HCT116 (cell line): ENCODE results near the gene DIAPH3. TPM values are rescaled to one million over a fixed set of nuclear protein-coding genes. Genes with fewer than 3 reads are reported as not detected.
A peak's percentile ranks its signal among the peaks of the same experiment; 100 is the strongest.

Experiments used
- ATAC-seq: fragments of 200-7000 bp; cut with Tn5 transposase; 2 replicates; pipeline ENCODE4 v1.9.1; 2020; ENCODE audit warnings: mild to moderate bottlenecking, moderate library complexity
- BruUV-seq: library from RNA; stranded (reverse); fragments of 400-500 nt; replicated peaks from 2 replicates; lab custom pipeline; 2021; lab: Mats Ljungman, UMichigan
- CTCF ChIA-PET: fragments of 300-600 bp; sonication (Branson Sonifier 250); formaldehyde crosslinking; loops from one replicate; lab custom pipeline; 2021; ENCODE audit warnings: antibody characterized with exemption; lab: Charles Lee
- POLR2A ChIA-PET: fragments of 300-600, 350-600 bp; sonication (Branson Sonifier 250); formaldehyde crosslinking; loops from one replicate; lab custom pipeline; 2021; ENCODE audit warnings: antibody characterized with exemption; lab: Charles Lee
- RAD21 ChIA-PET, 2 experiments: fragments of 300-600 bp; sonication (Branson Sonifier 250); formaldehyde crosslinking; loops; one replicate each; lab custom pipeline; 2023; ENCODE audit warnings: low total read pairs in 2 of 2; ENCODE audit not compliant: uncharacterized antibody in 2 of 2, unreplicated experiment in 2 of 2, low non-redundant PET in 1 of 2; lab: Charles Lee
- DNase-seq: peaks from one replicate; pipeline ENCODE4 v3.0.0-alpha.2; 2010; ENCODE audit warnings: low read depth, low spot score
- H2AFZ ChIP-seq: fragments of 200-600 bp; shearing (Covaris generic), sonication (generic); 2 replicates; pipeline ENCODE4 v1.6.1; 2017; ENCODE audit warnings: low read depth, mixed run types, mixed read lengths, antibody characterized with exemption, low read length; ENCODE audit not compliant: poor library complexity, severe bottlenecking
- H3K27ac ChIP-seq: 2 replicates; pipeline ENCODE4 v1.5.1; 2012; ENCODE audit warnings: low read depth, low read length
- H3K27me3 ChIP-seq: fragments of 200-600 bp; sonication (generic); 2 replicates; pipeline ENCODE4 v1.6.1; 2016; ENCODE audit warnings: mixed run types, low read length, mixed read lengths; ENCODE audit not compliant: insufficient read depth
- H3K36me3 ChIP-seq, 2 experiments: fragments of 200-500 bp in 1 of 2; fragments of 200-600 bp in 1 of 2; sonication (Bioruptor generic) in 1 of 2; sonication (generic) in 1 of 2; 2 replicates each; pipeline versions ENCODE4 v1.5.1 to v1.6.1; 2014 to 2016; ENCODE audit warnings: low read length in 2 of 2, inconsistent platforms in 1 of 2, mixed read lengths in 1 of 2, mixed run types in 1 of 2; ENCODE audit not compliant: insufficient read depth in 2 of 2, control insufficient read depth in 1 of 2
- H3K4me1 ChIP-seq, 2 experiments: fragments of 200-600 bp in 1 of 2; sonication (generic) in 1 of 2; 2 replicates each; pipeline versions ENCODE4 v1.5.1 to v1.6.1; 2012 to 2017; ENCODE audit warnings: low read length in 2 of 2, inconsistent platforms in 1 of 2, mild to moderate bottlenecking in 1 of 2, mixed read lengths in 1 of 2, mixed run types in 1 of 2, moderate library complexity in 1 of 2; ENCODE audit not compliant: insufficient read depth in 2 of 2, control insufficient read depth in 1 of 2
- H3K4me2 ChIP-seq: fragments of 200-600 bp; sonication (generic); 2 replicates; pipeline ENCODE4 v1.6.1; 2017; ENCODE audit warnings: mixed run types, low read length, mixed read lengths
- H3K4me3 ChIP-seq, 2 experiments: fragments of 200-600 bp in 1 of 2; sonication (generic) in 1 of 2; replicated peaks in 1 of 2; 2 replicates each; pipeline ENCODE4 v1.5.1; 2011 to 2016; ENCODE audit warnings: low read length in 2 of 2, control low read depth in 1 of 2, low read depth in 1 of 2, mild to moderate bottlenecking in 1 of 2, mixed read lengths in 1 of 2, mixed run types in 1 of 2
- H3K79me2 ChIP-seq: fragments of 200-600 bp; sonication (generic); 2 replicates; pipeline ENCODE4 v1.6.1; 2017; ENCODE audit warnings: mild to moderate bottlenecking, mixed run types, low read length, moderate library complexity, mixed read lengths; ENCODE audit not compliant: insufficient read depth
- H3K9ac ChIP-seq: fragments of 200-600 bp; sonication (generic); 2 replicates; pipeline ENCODE4 v1.6.1; 2016; ENCODE audit warnings: low read length, mixed read lengths
- H3K9me2 ChIP-seq: fragments of 200-600 bp; sonication (generic), shearing (Covaris generic); 2 replicates; pipeline ENCODE4 v1.6.1; 2017; ENCODE audit warnings: mixed run types, mild to moderate bottlenecking, moderate library complexity; ENCODE audit not compliant: insufficient read depth
- H3K9me3 ChIP-seq, 2 experiments: fragments of 200-500 bp in 1 of 2; fragments of 200-600 bp in 1 of 2; sonication (Bioruptor generic) in 1 of 2; sonication (generic) in 1 of 2; 2 replicates each; pipeline ENCODE4 v1.6.1; 2014 to 2017; ENCODE audit warnings: low read length in 2 of 2, mixed read lengths in 2 of 2, inconsistent platforms in 1 of 2, low read depth in 1 of 2, mild to moderate bottlenecking in 1 of 2, mixed run types in 1 of 2, moderate library complexity in 1 of 2; ENCODE audit not compliant: control insufficient read depth in 1 of 2, insufficient read depth in 1 of 2
- H4K20me1 ChIP-seq: fragments of 200-600 bp; sonication (generic), shearing (Covaris generic); 2 replicates; pipeline ENCODE4 v1.6.1; 2017; ENCODE audit warnings: mixed run types, mild to moderate bottlenecking, moderate library complexity; ENCODE audit not compliant: insufficient read depth
- CBX3 ChIP-seq: IDR thresholded peaks from 2 replicates; pipeline ENCODE4 v1.6.1; 2012; ENCODE audit warnings: low read depth
- CEBPB ChIP-seq: IDR thresholded peaks from 2 replicates; pipeline ENCODE4 v1.6.1; 2012; ENCODE audit warnings: low read depth
- ELF1 ChIP-seq: IDR thresholded peaks from 2 replicates; pipeline ENCODE4 v1.6.1; 2012; ENCODE audit warnings: low read depth, borderline replicate concordance
- EZH2phosphoT487 ChIP-seq: fragments of 200-600 bp; IDR thresholded peaks from 2 replicates; pipeline ENCODE4 v1.6.1; 2018; ENCODE audit warnings: antibody characterized with exemption, borderline replicate concordance
- FOSL1 ChIP-seq: IDR thresholded peaks from 2 replicates; pipeline ENCODE4 v1.6.1; 2012; ENCODE audit warnings: low read depth
- POLR2A ChIP-seq: IDR thresholded peaks from 2 replicates; pipeline ENCODE4 v1.7.0; 2011; ENCODE audit warnings: borderline replicate concordance; ENCODE audit not compliant: insufficient read depth, insufficient read length; ENCODE audit errors: extremely low read depth
- RAD21 ChIP-seq: IDR thresholded peaks from 2 replicates; pipeline ENCODE4 v1.6.1; 2012; ENCODE audit warnings: low read depth, mild to moderate bottlenecking
- SIN3A ChIP-seq: IDR thresholded peaks from 2 replicates; pipeline ENCODE4 v1.6.1; 2012; ENCODE audit warnings: low read depth
- SP1 ChIP-seq: IDR thresholded peaks from 2 replicates; pipeline ENCODE4 v1.6.1; 2012; ENCODE audit warnings: low read depth
- SRF ChIP-seq: IDR thresholded peaks from 2 replicates; pipeline ENCODE4 v1.6.1; 2012; ENCODE audit warnings: low read depth
- TCF7L2 ChIP-seq: IDR thresholded peaks from 2 replicates; pipeline ENCODE4 v1.7.0; 2011; ENCODE audit warnings: borderline replicate concordance, inconsistent platforms; ENCODE audit not compliant: insufficient read depth, insufficient read length; ENCODE audit errors: extremely low read depth
- YY1 ChIP-seq: IDR thresholded peaks from 2 replicates; pipeline ENCODE4 v1.6.1; 2011; ENCODE audit warnings: low read length, low read depth, moderate library complexity, mild to moderate bottlenecking; ENCODE audit not compliant: insufficient replicate concordance; ENCODE audit errors: extremely low read depth
- intact Hi-C: fragments of 100-400 bp; cut with micrococcal nuclease; formaldehyde crosslinking; loops from 2 replicates; pipeline ENCODE4 v1.10.0; 2022
- total RNA-seq: library from RNA; stranded (reverse); gene quantifications from one replicate; pipeline ENCODE4 v1.2.1, GENCODE V29; 2021; ENCODE audit not compliant: unreplicated experiment
- TF ChIP-seq, protein P1 (sequence below): IDR thresholded peaks from 2 replicates; pipeline ENCODE4 v1.6.1; 2012; ENCODE audit warnings: low read depth
- TF ChIP-seq, protein P2 (sequence below), 3 experiments: fragments of 200-600 bp in 1 of 3; sonication (generic) in 1 of 3; IDR thresholded peaks in 2 of 3; conservative IDR thresholded peaks in 1 of 3; 2 replicates each; pipeline ENCODE4 v1.5.1; 2012 to 2017; ENCODE audit warnings: low read depth in 2 of 3, low read length in 2 of 3, antibody characterized with exemption in 1 of 3, borderline replicate concordance in 1 of 3, control low read depth in 1 of 3, mild to moderate bottlenecking in 1 of 3, mixed read lengths in 1 of 3, mixed run types in 1 of 3, moderate library complexity in 1 of 3; ENCODE audit not compliant: insufficient read depth in 1 of 3

The DIAPH3 gene
- total RNA-seq, 1 experiment from 2014 or later: 22.8 TPM

DNA sequence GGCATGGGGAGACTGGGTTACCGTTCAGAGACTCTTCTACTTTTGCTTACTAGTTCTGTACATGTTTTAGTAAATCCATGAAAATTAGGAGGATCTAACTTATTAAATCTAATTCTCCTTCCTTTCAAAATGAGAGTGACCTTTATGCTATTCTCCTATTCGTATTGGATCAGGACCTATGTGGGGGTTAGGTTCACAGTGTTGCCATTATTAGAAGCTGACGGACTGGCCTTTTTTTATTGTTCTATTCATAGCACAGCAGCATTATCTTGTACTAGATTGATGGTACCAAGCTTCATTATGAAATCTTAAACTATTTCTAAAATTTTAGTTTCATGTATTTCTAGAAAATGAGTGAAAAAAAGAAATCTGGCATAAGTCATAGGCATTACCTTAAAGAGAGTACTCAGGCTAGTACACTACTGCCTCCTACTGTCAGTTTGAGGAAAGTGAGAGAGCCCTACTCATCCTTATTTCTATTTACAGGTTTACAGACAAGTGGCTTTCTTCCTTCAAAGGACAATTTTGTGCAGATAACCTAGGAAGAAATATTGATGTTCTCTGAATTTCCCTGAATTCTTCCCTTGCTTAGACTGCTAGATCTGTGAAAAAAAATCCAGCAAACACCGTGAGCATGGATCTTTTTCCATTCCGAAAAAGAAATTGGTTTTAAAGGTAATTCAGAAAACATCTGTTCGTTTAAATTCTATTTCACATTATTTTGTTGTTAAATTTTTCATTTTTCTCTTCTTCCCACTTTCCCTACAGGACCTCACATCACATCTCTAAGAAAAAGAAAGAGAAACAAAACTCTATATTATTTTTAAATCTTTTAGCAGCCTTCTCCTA, 485.5 kb downstream of the DIAPH3 start:
- Histone ChIP-seq H3K4me3 (no peak overlapping the region), H3K9me2 (no peaks in the 10 kb centered on the region), H3K9ac (no peak overlapping the region), H3K36me3 (no peaks in the 10 kb centered on the region), H3K4me1 (no peaks in the 10 kb centered on the region), H3K4me2 (no peak overlapping the region), H3K27me3 (no peaks in the 10 kb centered on the region), H3K79me2 (no peaks in the 10 kb centered on the region), H3K27ac (no peak overlapping the region), H3K9me3 (no peaks in the 10 kb centered on the region), H2AFZ (no peak overlapping the region), H4K20me1 (no peaks in the 10 kb centered on the region)
- ChIA-PET RAD21 (no interaction called here), POLR2A (no interaction called here), CTCF (no interaction called here)
- intact Hi-C loops: loop anchor here (5.0 kb wide), 1 partner anchor 286 kb away; no protein-coding TSS in a partner anchor
- TF ChIP-seq CBX3 (no peak), SRF (no peak), CEBPB (no peak), YY1 (no peak), EZH2phosphoT487 (no peak), SP1 (no peak), RAD21 (peak; percentile 41; the same call in 1 of the 2 replicates), TCF7L2 (no peak), FOSL1 (no peak), ELF1 (no peak), POLR2A (no peak), SIN3A (no peak)
- TF ChIP-seq, protein P1, sequence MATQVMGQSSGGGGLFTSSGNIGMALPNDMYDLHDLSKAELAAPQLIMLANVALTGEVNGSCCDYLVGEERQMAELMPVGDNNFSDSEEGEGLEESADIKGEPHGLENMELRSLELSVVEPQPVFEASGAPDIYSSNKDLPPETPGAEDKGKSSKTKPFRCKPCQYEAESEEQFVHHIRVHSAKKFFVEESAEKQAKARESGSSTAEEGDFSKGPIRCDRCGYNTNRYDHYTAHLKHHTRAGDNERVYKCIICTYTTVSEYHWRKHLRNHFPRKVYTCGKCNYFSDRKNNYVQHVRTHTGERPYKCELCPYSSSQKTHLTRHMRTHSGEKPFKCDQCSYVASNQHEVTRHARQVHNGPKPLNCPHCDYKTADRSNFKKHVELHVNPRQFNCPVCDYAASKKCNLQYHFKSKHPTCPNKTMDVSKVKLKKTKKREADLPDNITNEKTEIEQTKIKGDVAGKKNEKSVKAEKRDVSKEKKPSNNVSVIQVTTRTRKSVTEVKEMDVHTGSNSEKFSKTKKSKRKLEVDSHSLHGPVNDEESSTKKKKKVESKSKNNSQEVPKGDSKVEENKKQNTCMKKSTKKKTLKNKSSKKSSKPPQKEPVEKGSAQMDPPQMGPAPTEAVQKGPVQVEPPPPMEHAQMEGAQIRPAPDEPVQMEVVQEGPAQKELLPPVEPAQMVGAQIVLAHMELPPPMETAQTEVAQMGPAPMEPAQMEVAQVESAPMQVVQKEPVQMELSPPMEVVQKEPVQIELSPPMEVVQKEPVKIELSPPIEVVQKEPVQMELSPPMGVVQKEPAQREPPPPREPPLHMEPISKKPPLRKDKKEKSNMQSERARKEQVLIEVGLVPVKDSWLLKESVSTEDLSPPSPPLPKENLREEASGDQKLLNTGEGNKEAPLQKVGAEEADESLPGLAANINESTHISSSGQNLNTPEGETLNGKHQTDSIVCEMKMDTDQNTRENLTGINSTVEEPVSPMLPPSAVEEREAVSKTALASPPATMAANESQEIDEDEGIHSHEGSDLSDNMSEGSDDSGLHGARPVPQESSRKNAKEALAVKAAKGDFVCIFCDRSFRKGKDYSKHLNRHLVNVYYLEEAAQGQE: no peak
- TF ChIP-seq, protein P2, sequence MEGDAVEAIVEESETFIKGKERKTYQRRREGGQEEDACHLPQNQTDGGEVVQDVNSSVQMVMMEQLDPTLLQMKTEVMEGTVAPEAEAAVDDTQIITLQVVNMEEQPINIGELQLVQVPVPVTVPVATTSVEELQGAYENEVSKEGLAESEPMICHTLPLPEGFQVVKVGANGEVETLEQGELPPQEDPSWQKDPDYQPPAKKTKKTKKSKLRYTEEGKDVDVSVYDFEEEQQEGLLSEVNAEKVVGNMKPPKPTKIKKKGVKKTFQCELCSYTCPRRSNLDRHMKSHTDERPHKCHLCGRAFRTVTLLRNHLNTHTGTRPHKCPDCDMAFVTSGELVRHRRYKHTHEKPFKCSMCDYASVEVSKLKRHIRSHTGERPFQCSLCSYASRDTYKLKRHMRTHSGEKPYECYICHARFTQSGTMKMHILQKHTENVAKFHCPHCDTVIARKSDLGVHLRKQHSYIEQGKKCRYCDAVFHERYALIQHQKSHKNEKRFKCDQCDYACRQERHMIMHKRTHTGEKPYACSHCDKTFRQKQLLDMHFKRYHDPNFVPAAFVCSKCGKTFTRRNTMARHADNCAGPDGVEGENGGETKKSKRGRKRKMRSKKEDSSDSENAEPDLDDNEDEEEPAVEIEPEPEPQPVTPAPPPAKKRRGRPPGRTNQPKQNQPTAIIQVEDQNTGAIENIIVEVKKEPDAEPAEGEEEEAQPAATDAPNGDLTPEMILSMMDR (IDR thresholded peaks at IDR 0.05 in 2 of 3, conservative IDR thresholded peaks at IDR 0.05 in 1 of 3; ENCODE audit: borderline replicate concordance in 1 of 3, insufficient read depth in 1 of 3, low read depth in 2 of 3, low read length in 2 of 3): peak; percentile 16 to 75 (median 75); a peak in 5 of 6 replicates
- BruUV-seq: no TSS peak
- peak; percentile 29 for DNase-seq
- peak; percentile 72 for ATAC-seq
